HPDE6-E6E7 (cell line): Measurements from ENCODE around the gene UBXN10.

Source experiments
- DNase-seq: peaks from one replicate; pipeline ENCODE4 v3.0.0; 2011; ENCODE audit warnings: missing footprints; ENCODE audit errors: extremely low spot score

Gene UBXN10

GRCh38 chr1:20183035-20183434, 2.9 kb upstream of the UBXN10 start:
- DNase-seq = no peak

DNA sequence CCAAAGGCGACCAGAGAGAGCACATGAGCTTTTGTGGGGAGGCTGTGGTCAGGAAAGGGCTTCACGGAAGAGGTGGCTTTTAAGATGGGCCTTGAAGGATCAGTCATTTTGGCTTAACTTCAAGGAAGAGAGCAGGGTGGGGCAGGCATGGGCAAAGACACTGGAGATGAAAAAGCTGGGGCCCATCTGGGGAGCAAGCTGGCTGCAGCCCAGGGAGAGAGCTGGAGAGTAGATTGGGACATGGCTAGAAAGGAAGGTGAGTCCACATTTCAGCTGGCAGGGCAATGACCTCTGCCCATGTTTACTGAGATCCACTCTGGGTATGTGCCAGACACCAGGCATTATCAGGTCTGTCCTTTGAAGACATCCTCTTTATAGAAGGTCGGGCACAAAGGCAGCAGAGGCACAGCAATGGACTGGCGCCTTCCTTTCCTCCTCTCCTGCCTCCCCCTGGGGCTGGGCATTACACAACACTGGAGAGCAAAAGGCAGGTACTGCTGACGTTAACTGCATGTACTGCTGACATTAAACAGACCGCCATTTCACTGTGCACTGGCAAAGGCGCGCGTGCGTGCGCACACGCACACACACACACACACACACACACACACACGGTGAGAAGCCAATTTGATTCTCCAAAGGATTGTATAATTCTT, 2.2 kb upstream of the UBXN10 start:
- DNase-seq = no peak

GRCh38 chr1:20184481-20184900, 1.4 kb upstream of the UBXN10 start:
- no peak for DNase-seq

DNA sequence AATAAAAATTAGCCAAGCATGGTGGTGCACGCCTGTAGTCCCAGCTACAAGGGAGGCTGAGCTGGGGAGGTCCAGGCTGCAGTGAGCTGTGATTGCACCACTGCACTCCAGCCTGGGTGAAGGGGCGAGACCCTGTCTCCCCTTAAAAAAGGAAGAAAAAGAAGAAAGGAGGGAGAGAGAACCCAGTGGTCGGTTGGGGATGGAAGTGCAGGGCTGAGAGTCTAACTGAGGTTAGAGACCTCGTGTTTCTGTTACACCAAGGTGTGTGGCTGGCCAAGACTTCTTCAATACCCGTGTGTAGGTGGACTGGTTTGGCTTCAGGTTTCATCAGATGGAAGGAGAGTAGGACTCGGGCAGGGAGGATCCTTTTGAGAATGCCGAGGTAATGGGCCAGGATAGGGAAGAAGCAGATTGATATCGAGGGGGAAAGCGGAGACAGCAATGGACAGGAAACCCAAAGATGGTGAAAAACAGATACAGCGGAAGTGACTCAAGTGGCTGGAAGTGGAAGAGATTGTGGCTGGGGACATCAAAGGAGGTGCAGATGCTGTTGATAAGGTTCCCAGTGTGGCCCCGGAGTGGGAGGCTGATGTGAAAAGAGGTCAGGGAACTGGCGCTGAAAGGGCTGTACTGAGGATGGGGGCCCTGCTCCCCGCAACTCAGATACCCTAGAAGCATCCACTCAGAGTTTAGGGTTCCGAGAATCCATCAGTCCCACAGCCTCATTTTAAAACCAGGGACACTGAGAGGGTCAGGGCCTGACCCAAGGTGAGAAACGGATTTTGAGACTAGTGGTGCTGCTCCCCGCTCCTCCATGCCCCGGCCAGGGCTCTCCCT, 681 bp upstream of the UBXN10 start:
- DNase-seq = no peak

- DNase-seq = no peak
Measured at GRCh38 chr1:20187103-20187812, 1.4 kb downstream of the UBXN10 start.

DNA sequence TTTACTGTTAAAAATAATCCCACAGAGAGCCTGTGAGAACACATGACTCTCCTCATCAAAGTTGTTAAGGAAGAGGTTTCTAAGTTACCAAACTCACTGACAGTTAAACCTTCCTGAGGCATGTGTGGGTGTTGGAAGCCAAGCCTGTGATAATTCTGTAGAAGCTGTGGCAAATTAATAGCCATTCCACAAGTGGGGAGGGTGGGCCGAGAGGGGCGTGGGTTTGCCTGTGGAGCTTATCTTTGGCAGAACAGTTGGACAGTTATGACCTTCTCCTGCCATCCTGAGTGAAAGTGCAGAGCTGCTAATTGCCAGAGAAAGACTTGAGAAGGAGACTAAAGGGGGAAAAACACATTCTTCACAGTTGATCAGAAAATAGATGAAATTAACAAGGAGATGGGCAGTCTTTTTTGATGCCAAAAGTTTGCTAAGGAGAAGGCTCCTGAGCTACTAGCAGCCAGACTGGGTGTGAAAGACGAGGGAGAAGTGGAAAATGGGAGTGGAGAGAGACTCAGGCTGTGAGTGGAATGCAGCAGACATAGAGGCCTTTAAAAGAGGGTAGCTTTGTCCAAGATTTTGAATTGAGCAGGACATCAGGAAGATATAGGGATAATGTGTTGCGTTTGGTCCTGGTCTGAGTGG, 2.0 kb downstream of the UBXN10 start:
- DNase-seq = no peak

DNA sequence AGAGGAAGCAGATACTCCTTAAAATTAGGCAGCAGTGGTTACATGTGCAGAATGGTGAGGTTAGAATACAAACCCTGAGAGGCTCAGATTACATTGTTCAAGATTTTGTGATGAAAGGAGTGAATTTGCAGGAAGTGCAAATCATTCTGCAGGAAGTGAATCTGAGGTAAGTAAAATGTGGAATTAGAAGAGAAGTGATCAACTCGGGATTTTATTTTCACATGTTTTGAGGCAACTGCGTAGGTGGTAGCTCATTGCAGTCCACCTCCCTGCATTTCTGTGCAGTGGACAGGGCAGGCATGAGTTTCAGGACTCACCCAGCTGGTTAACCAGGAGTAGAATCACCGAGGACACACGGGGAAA, 2.5 kb downstream of the UBXN10 start:
- no peak for DNase-seq

GRCh38 chr1:20189664-20190063, 3.8 kb downstream of the UBXN10 start:
- DNase-seq = no peak

DNA sequence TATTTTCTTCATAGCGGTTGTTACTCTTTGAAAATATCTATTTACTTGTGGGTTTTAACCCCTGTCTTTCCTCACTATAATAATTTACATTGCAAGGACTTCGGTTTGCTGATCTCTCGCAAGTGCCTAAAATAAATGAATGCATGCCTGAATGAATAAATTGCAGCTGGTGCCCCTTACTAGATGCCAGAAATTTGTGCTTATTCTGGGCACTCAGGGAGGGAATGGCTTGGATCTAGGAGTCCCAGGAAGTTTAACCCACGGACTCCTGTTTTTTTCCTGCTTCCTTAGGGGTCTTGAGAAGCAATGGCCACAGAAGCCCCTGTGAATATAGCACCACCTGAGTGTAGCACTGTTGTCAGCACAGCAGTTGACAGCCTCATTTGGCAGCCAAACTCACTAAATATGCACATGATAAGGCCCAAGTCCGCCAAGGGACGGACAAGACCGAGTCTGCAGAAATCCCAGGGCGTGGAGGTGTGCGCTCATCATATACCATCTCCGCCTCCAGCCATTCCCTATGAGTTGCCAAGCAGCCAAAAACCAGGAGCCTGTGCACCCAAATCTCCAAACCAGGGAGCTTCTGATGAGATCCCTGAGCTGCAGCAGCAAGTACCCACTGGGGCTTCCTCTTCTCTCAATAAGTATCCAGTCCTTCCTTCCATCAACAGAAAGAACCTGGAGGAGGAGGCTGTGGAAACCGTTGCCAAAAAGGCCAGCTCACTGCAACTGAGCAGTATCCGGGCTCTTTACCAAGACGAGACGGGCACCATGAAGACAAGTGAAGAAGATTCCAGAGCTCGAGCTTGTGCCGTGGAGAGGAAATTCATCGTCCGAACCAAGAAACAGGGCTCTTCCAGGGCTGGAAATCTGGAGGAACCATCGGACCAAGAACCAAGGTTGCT, 4.6 kb downstream of the UBXN10 start:
- no peak for DNase-seq

DNA sequence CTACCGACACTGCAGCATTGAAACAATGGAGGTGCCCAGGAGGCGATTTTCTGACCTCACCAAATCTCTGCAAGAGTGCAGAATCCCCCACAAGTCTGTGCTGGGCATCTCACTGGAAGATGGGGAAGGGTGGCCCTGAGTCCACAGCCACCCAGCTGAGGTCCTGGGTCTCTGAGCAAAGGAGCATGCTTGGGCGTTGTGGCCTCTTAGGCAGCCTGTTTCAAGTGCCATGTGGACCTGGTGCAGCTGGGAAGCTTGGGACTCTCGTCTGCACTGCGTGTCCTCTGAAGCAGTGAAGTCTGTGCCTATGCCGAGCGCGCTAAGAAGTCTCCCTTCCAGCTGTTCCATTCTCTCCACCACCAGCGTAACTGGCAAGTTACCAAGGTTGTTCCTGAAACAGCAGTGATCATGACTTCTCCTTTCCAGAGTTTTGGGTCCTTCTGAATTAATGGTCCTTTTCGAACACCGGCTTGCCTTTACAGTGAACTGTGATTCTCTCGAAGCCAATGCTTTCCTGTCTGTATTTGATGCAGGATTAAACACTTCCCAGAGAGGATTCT, 5.5 kb downstream of the UBXN10 start:
- DNase-seq = no peak

GRCh38 chr1:20192364-20192763, 6.5 kb downstream of the UBXN10 start:
- DNase-seq = no peak

- no peak for DNase-seq
Measured at GRCh38 chr1:20192871-20193411, 7.0 kb downstream of the UBXN10 start.

DNA sequence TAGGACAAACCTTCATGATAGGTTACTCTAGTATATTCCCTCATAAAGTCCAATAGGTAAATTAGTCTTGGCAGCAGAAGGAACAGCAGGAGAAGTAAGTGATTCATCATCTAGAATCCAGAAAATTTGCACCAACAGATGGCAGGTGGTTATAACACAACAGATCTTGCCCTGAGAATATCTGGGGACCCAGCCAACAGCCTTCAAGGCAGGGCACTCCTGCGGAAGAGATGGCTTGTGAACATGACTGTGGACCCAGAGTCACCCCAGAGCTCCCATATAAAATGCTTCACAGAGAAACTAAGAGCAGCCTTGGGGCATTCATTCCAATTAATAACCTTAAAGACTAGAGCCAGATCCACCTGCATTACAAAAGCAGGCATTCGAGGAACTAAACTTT, 8.3 kb downstream of the UBXN10 start:
- no peak for DNase-seq

DNA sequence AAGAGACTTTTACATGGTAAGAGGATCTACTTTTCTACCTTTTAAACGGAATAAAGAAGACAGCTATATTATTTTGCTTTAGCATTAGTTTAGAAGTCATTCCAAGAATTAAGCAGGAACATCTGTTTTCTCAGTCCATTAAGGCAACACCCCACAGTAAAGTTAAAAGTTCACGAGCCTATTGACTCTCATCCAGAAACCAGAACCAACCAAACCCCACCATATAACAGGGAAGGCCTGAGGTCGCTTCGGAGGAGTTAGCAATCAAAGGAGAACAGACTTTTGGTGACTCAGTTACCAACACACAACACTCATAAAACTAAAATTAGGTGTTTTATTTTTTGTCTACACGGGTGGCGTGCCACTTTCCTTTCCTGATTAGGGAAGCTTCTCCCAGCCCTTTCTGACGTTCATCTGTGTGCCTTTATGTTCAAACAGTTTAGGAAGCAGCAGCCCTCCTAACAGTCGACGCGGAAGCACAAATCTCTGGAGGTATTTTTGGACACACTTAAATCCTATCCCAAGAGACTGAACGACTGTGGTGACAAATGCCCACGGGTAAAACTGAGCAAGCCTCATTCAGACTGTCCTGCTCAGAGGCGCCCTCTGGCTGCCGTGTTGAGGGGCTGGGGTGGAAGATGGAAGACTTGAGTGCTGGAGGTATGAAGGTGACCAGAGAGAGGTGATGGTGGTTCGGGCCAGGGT, 9.0 kb downstream of the UBXN10 start:
- DNase-seq = peak; percentile 46

- DNase-seq = no peak
Measured at GRCh38 chr1:20195462-20195780, 9.5 kb downstream of the UBXN10 start.

DNA sequence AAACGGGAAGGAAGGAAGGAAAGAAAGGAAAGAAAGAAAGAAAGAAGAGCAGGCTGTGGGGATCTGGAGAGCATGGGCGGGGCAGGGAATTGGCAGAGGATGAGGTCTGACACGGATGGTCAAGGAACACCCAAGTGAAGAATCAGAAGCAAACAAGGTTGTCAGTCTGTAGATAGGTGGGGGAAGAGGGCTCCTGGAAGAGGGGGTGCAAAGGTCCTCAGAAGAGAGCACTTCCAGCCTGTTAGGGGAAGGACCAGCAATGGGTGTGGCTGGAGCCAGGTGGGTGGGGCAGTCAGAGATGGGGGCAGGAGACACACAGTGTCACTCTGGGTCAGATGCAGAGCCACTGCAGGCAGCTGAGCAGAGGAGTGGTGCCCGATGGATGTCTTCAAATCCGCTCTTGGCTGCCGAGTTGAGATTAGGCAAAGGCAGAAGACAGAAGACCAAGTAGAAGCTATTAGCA, 11.5 kb downstream of the UBXN10 start:
- no peak for DNase-seq

DNA sequence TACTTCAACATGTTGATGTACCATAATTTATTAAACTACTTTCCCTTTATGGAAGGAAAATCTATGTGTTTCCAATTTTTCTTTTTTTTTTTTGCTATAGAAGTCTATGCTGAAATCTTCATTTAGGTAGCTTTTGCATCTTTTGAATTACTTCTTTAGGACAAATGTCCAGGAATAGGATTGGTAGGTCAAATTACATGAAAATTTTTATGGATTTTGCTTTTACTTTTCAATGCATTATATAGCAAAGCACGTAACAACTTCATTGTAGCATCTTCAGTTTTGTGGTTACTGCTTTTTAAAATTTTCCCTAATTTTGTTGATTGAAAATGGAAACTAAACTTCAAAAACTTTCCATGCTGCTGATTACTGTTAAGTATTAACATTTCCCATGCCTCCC, 12.4 kb downstream of the UBXN10 start:
- no peak for DNase-seq

GRCh38 chr1:20198918-20199317, 13.0 kb downstream of the UBXN10 start:
- no peak for DNase-seq

DNA sequence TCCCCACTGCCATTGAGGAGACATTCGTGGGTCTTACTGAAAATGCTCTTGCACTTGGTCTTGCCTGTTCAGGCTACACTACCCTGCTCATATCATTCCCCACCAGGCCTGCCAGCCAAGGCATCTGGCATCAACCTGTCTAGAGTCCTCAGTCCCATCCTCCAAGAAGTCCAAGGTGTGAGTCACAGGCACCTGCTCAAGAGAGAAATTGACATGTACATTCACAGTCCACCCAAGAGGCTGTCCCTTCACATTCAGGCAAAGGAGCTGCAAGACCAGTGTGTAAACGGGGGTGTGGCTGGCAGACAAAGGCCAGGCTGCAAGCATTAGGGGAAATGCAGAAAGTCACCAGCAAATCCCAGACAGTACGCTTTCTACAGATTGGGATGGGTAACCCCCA, 13.5 kb downstream of the UBXN10 start:
- peak; percentile 56 for DNase-seq

- no peak for DNase-seq
Measured at GRCh38 chr1:20199840-20200239, 13.9 kb downstream of the UBXN10 start.
